Measurements from ENCODE around the gene RGS14.
"Not testable (repeated sequence)": the region's sequence is repeated elsewhere in the genome, so short reads cannot be mapped to it uniquely, and the experiment has no call there.

Gene RGS14

DNA sequence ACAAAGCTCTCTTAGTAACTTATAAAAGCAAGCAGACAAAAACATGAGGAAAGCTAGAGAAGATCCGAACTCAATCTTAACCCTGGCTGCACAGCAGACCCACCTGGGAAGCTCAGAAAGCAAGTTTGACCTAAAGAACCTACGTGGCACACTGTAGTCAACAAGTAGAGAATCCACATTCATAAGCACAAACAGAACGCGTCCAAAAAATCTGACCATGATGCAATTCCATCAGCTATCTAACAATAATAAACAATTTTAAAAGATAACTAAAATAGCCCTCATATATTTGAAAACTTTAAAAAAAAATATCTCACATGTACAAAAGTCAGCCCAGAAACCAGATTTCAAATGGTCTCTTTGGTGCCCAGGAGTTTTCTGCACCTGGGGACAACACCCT lies 10.9 kb upstream of the RGS14 start:
- DNase-seq (ENCODE audit: low read depth): no peak

- DNase-seq (ENCODE audit: low read depth): no peak
These were observed 10.0 kb upstream of the RGS14 start for GRCh38 chr5:177347699-177348098.

- no peak for DNase-seq (ENCODE audit: low read depth)
These were observed 8.4 kb upstream of the RGS14 start for GRCh38 chr5:177349362-177349647.

GRCh38 chr5:177349762-177350161 lies 8.0 kb upstream of the RGS14 start:
- no peak for DNase-seq (ENCODE audit: low read depth)

DNA sequence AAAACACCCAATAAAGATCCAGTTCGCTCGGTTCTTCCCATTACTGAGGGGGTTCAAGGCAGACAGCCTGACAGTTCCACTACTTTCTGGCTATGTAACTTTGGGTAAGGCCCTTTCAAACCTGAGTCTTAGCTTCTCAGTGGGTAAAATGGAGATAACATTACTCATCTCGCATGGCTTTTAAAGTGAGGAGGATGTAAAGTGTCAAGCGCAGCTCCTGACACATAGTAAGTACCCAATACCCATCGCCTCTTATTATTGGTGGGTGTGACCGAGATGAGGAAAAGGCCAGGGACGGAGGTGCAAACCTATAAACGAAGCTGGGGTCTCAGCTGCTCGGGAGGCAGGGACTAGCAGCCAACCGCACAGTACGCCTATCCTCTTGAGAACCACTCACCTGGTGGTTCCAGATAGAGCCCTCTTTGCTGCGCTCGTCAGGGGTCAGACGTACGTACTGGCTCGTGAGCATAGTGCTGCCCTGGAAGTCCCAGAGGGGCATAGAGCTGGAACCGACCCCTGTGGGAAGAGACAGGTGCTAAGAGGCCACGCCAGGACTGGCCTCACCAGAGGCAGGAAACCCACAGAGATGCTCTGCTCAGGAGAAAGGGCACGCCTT lies 6.8 kb upstream of the RGS14 start:
- DNase-seq (ENCODE audit: low read depth): no peak

DNA sequence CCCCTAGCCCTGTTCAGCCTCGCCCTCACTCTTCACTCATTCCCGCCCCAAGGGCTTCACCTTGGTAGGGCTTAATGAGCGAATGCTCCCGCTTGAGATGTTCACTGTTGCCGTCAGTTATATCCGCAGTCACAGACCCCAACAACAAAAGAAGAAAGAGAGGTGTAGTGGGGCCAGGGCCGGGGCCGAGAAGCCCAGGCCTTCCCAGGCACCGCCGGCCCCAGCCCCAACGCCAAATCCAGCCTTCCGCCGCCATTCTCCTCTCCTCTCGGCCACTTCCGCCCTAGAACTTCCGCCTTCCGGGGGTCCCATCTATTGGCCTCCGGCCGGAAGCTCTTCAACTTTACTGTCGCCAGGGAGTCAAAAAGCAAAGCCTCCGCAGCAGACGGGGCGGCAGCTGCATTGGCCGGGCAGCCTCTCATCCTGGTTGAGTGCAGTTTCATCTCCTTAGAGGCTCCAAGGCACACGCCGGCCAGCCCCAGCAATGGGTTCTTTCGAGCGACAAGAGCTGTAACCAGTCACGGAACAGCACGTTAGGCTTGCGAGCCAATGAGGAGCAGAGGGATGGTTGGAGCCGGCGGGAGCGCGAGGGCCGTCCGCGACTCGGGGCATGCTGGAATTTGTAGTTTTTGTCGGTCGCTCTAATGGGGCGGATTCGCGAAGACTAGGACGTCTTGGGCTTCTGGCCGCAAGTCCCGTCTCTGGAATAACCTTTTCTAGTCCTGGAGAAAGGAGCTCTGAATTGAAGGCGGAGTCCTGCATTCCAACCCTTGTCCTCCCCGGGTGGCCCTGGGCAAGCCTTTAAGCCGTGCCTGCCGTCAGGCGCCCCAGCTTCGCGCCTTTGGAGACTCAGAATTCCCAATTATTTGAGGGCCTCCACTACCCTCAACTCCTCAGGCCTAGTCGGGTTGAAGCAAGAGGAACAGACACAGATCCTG lies 6.1 kb upstream of the RGS14 start, which contains the start of gene LMAN2:
LMAN2 (minus strand) TSS at position 277 of the 938 bp plus-strand sequence; CDS start at position 256, 21 bp downstream.
- DNase-seq (ENCODE audit: low read depth): peak; percentile 82

DNA sequence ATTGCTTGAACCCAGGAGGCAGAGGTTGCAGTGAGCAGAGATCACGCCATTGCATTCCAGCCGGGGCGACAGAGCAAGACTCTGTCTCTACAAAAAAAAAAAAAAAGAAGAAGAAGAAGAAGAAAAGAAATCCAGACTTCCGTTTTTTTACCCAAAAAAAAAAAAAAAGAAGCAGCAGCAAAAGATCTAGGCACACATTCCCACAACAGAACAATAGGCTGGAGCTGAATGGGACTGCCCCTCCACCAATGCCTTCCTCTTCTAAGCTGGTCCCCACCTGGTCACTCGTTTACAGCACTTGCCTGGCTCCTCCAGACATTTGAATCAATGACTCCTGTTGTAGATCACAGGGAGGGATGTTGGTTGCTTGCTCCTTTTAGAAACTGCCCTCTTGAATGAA lies 4.6 kb upstream of the RGS14 start:
- DNase-seq (ENCODE audit: low read depth): no peak

- DNase-seq (ENCODE audit: low read depth): no peak
These were observed 3.5 kb upstream of the RGS14 start for GRCh38 chr5:177354256-177354655.

- DNase-seq (ENCODE audit: low read depth): no peak
These were observed 3.0 kb upstream of the RGS14 start for GRCh38 chr5:177354711-177355110.

GRCh38 chr5:177355162-177355867 lies 2.4 kb upstream of the RGS14 start:
- no peak for DNase-seq (ENCODE audit: low read depth)

DNA sequence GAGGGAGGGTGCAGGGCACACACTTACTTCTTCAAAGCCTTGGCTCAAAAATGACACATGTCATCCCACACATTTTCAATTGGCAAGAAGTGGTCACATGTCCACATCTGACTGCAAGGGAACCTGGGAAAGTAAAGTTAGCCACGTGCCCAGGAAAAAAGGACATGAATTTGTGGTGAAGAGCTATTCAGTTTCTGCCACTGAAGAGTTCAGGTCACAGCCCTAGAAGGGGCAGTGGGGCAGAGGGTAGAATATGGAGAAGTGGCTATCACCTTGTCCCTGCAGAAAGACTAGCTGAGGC lies 1.9 kb upstream of the RGS14 start:
- no peak for DNase-seq (ENCODE audit: low read depth)

GRCh38 chr5:177356746-177357145 lies 978 bp upstream of the RGS14 start:
- DNase-seq (ENCODE audit: low read depth): no peak

DNA sequence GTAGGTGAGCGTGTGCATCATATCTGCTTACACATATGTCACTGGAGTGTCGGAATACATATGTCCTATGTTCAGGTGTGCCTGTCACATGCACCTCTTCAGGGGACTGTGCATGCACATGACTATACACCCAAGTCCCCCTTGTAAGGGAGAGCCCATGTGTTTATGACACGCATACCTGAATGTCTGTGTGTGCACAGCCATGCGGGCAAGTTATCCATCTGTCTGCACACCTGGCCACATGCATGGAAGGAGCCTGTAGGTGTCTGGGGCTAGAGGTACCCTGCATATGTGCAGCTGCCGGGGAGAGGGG lies 622 bp upstream of the RGS14 start:
- no peak for DNase-seq (ENCODE audit: low read depth)

GRCh38 chr5:177358370-177358819 lies 671 bp downstream of the RGS14 start:
- no peak for DNase-seq (ENCODE audit: low read depth)

DNA sequence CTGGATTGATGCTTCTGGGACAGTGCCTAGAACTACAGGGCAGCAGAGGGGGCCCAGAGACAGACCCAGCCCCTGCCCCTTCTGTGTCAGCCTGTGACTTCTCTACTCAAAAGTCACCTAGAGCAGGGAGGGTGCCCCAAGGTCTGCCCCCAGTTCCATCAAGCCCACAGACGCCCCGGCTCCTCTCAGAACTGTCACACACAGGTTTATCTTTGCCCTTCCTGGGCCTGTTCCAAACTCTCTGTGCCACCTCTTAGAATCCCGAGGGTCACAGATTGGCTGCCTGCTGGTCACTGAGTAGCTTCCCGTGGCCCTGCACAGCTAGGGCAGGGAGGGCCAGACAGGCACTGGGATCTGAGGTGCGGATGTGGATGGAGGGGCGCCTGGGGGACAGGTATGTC lies 1.7 kb downstream of the RGS14 start:
- DNase-seq (ENCODE audit: low read depth): no peak

- no peak for DNase-seq (ENCODE audit: low read depth)
These were observed 2.1 kb downstream of the RGS14 start for GRCh38 chr5:177359860-177360259.

DNA sequence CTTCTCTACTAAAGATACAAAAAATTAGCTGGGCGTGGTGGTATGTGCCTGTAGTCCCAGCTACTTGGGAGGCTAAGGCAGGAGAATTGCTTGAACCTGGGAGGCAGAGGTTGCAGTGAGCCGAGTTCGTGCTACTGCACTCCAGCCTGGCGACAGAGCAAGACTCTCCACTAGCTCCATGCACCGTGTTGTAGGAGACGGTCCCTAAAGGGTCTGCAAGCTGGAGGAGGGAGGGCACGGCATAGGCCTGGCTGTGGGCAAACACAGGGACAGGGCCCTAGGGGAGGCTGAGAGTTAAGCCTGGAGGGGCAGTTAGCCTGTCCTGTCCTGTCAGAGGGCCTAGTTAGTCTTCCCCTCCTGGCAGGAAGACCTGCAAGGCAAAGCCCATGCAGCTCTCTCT lies 3.0 kb downstream of the RGS14 start:
- not testable (repeated sequence) for DNase-seq (ENCODE audit: low read depth)

GRCh38 chr5:177361418-177362291 lies 3.9 kb downstream of the RGS14 start:
- no peak for DNase-seq (ENCODE audit: low read depth)

GRCh38 chr5:177362292-177362609 lies 4.5 kb downstream of the RGS14 start:
- no peak for DNase-seq (ENCODE audit: low read depth)

DNA sequence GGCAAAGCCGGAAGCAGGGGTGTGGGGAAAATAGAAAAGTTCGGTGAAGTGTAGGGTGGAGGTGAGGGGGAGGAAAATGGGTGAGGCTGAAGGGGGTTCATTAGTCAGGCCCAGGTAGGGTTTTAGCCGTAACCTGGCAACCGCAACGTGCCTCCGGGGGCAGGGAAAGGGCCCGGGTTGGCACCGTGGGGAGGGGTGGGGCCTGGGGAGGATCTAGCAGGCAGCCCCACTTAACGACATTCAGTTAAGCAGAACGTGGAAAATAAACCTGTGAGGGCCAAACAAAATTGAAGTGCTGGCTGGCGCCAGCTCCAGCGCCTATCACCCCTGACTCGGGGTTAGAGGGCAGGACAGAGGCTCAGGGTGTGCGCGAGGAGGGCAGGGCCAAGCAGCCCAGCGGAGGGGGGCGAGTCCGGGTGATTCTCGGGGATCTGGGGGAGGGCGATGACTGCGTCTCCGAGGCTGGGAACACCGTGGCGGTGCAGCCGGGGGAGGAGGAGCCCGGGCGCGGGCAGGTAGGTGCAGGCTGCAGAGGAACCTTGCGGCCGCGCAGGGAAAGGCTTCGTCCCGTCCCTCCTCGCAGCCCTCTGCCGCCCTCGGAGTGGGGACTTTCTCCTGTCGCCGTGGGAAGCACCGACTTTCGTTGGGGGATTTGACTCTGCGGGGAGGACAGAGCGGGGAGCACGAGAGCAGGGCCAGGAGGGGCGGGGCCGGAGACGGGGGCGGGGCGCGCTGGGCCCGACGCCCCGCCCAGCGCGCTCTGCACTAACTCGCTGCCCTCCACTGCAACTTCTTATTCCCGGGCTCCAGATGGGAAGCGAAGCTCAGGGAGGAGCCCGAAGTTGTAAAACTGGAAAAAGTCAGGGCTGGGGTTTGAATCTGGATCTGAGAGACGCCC lies 5.1 kb downstream of the RGS14 start:
- DNase-seq (ENCODE audit: low read depth): peak; percentile 59

DNA sequence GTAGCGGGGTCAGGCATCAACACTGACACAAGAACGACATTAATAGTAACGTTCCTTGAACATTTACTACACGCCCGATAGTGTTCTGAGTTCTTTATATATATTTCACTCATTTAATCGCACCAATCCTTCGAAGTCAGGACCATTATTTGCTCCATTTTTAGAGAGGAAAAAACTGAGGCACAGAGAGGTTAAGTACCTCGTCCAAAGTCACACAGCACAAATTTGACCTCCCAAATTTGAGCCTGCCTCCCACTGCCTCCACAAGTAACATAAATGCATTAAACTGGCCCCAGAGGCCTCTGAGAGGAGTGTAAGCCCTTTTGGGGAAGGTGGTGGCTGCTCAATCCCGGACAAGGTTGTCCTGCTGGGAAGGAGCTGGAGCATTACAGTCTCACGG lies 5.8 kb downstream of the RGS14 start:
- DNase-seq (ENCODE audit: low read depth): no peak

Measured in activated T-cell treated with anti-CD3 and anti-CD28 coated beads for 1 hour (primary cell).